Upper lobe of left lung (tissue), 6 donors: ENCODE measurements around the gene FCN3. TPM values are rescaled to one million over a fixed set of nuclear protein-coding genes. Genes with fewer than 3 reads are reported as not detected.
"Not testable (repeated sequence)": the region's sequence is repeated elsewhere in the genome, so short reads cannot be mapped to it uniquely, and the experiment has no call there.

Experiments used
- ATAC-seq, 2 donors: fragments of 200-7000 bp; cut with Tn5 transposase; one replicate each; pipeline ENCODE4 v1.9.1; 2022; ENCODE audit warnings: mild to moderate bottlenecking in 2 of 2, moderate library complexity in 2 of 2; ENCODE audit not compliant: low FRiP score in 2 of 2
- DNase-seq, 2 donors: peaks; one replicate each; pipeline ENCODE4 v3.0.0-alpha.2; 2019 to 2020
- H3K27ac ChIP-seq, 4 donors: fragments of 200-600 bp; sonication (generic); one replicate each; pipeline ENCODE4 v1.5.1; 2016 to 2019
- H3K27me3 ChIP-seq, 4 donors: fragments of 200-600 bp; sonication (generic); one replicate each; pipeline ENCODE4 v1.5.1; 2017 to 2019
- H3K36me3 ChIP-seq, 4 donors: fragments of 200-600 bp; sonication (generic); one replicate each; pipeline ENCODE4 v1.5.1; 2016 to 2019
- H3K4me1 ChIP-seq, 4 donors: fragments of 200-600 bp; sonication (generic); one replicate each; pipeline ENCODE4 v1.5.1; 2018 to 2019
- H3K4me3 ChIP-seq, 4 donors: fragments of 200-600 bp; sonication (generic); one replicate each; pipeline ENCODE4 v1.5.1; 2017 to 2019; ENCODE audit warnings: mild to moderate bottlenecking in 2 of 4, moderate library complexity in 1 of 4
- H3K9me3 ChIP-seq, 4 donors: fragments of 200-600 bp; sonication (generic); one replicate each; pipeline ENCODE4 v1.5.1; 2018 to 2019
- EP300 ChIP-seq, 4 donors: sonication (generic); formaldehyde crosslinking; IDR thresholded peaks; one replicate each; pipeline ENCODE4 v1.5.1; 2017; ENCODE audit warnings: antibody characterized with exemption in 4 of 4, control low read depth in 2 of 4
- POLR2A ChIP-seq, 4 donors: fragments of 450-650 bp; IDR thresholded peaks; one replicate each; pipeline ENCODE4 v1.5.1; 2016 to 2017; ENCODE audit warnings: antibody characterized with exemption in 4 of 4, mild to moderate bottlenecking in 2 of 4
- POLR2AphosphoS5 ChIP-seq, 2 donors: sonication (generic); formaldehyde crosslinking; IDR thresholded peaks; one replicate each; pipeline ENCODE4 v1.5.1; 2017; ENCODE audit warnings: antibody characterized with exemption in 2 of 2
- WGBS, 2 donors: methylation state at CpG; one replicate each; pipeline ENCODE4 v1.1.5; 2017 to 2018; 5-methylcytosine and 5-hydroxymethylcytosine counted together
- total RNA-seq, 6 donors: library from RNA; depleted of rRNA in 4 of 6; stranded (reverse); fragments of >200 nt in 4 of 6; gene quantifications; one replicate each; pipeline versions ENCODE4 v1.1.0 to v1.2.1, GENCODE V29; 2016 to 2021
- TF ChIP-seq, protein P1 (sequence below), 6 experiments: fragments of 450-650 bp in 4 of 6; fragments of 200-600 bp in 2 of 6; sonication (generic) in 2 of 6; IDR thresholded peaks; one replicate each; pipeline ENCODE4 v1.5.1; 2016 to 2019; ENCODE audit warnings: antibody characterized with exemption in 6 of 6
- donor health status: DM: no; HTN: no; CAD: no; lungs with moderate emphysema.
- donor health status: DM: no; HTN: yes; CAD: no; lungs with severe emphysema.

FCN3 gene
- total RNA-seq, 6 donors from 2014 or later: 145 to 1,319 (median 555) TPM

DNA sequence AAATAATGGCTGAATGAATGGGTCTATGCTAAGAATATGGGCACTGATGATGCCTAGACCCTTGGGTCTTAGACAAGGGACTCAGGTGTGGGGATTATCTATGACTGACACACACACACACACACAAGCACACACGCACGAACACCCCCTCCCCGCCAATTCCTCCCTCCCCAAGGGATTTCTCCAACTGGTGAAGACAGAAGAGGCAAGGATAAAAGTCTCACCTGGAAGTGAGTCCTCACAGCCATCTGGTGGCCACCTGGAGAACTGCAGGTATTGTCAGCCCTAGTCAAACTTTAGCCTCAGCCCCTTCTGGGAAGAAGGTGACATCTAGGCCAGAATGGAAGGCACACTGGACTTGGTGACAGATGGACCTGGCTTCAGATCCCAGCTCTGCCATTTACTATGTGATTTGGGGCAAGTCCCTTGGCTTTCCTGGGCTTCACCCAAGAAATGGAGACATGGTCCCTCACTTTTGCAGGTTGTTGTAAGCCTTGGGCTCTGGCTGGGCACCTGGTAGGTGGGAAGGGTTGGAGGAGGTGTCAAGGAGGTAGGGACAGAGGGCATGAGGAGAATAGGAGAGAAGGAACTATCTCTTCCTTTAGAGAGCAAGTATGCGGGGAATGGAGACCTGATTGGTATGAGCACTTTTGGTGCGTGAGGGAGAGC is 13.8 kb upstream of the FCN3 start:
- DNase-seq (peak in 1 of 2 donors; percentile 83), ATAC-seq (peak in 1 of 2 donors; percentile 41)
- H3K4me3 ChIP-seq: no peak overlapping the region
- no peak for TF ChIP-seq EP300 (IDR thresholded peaks at IDR 0.05)
- no peak for TF ChIP-seq POLR2A (IDR thresholded peaks at IDR 0.05)
- TF ChIP-seq, protein P1, sequence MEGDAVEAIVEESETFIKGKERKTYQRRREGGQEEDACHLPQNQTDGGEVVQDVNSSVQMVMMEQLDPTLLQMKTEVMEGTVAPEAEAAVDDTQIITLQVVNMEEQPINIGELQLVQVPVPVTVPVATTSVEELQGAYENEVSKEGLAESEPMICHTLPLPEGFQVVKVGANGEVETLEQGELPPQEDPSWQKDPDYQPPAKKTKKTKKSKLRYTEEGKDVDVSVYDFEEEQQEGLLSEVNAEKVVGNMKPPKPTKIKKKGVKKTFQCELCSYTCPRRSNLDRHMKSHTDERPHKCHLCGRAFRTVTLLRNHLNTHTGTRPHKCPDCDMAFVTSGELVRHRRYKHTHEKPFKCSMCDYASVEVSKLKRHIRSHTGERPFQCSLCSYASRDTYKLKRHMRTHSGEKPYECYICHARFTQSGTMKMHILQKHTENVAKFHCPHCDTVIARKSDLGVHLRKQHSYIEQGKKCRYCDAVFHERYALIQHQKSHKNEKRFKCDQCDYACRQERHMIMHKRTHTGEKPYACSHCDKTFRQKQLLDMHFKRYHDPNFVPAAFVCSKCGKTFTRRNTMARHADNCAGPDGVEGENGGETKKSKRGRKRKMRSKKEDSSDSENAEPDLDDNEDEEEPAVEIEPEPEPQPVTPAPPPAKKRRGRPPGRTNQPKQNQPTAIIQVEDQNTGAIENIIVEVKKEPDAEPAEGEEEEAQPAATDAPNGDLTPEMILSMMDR (IDR thresholded peaks at IDR 0.05): peak; percentile 81 to 92 (median 88)
- TF ChIP-seq POLR2AphosphoS5 (IDR thresholded peaks at IDR 0.05): no peak
- H3K27me3 ChIP-seq: no peaks in the 10 kb centered on the region
- 40 to 50% methylated on average over 5 of the region's 5 CpGs for WGBS, 2 donors
- H3K9me3 ChIP-seq: no peaks in the 10 kb centered on the region
- H3K36me3 ChIP-seq: no peaks in the 10 kb centered on the region
- peaks cover 22 to 31% (median 27%) of the 10 kb centered on the region in 4 donors for H3K4me1 ChIP-seq
- peak overlapping the region in 3 of 4 donors; percentile 46 to 88 (median 81) for H3K27ac ChIP-seq

DNA sequence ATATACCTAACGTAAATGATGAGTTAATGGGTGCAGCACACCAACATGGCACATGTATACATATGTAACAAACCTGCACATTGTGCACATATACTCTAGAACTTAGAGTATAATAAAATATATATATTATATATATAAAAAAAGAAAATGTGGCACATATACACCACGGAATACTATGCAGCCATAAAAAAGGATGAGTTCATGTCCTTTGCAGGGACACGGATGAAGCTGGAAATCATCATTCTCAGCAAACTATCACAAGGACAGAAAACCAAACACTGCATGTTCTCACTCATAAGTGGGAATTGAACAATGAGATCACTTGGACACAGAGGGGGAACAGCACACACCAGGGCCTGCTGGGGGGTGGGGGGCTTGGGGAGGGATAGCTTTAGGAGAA is 10.2 kb upstream of the FCN3 start:
- H3K4me3 ChIP-seq, H3K27me3 ChIP-seq, H3K36me3 ChIP-seq, H3K9me3 ChIP-seq, DNase-seq, ATAC-seq, H3K27ac ChIP-seq: not testable (repeated sequence)
- WGBS, 2 donors: 90 to 94% methylated on average over 3 of the region's 3 CpGs
- H3K4me1 ChIP-seq: peaks cover 10 to 28% (median 23%) of the 10 kb centered on the region in 4 donors

DNA sequence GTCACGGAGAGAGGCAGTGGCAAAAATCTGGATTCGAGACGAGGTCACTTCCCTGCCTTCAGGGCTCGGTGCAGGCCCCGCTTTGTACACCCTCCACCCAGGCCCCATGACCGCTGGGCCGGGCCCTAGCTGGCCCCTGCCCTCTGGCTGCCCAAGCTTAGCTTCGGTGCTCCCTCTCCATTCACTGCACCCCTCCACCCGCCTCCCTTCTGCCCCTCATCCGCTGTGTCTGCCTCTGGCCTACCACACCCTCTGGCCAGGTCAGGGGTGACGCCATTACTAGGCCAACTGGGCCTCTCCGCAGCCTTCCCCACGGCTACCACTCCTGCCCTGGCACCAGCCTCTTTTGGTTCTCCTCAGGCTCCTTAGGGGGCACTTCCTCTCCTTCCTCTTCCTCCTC is 9.0 kb upstream of the FCN3 start:
- TF ChIP-seq POLR2AphosphoS5 (IDR thresholded peaks at IDR 0.05) (no peak), EP300 (IDR thresholded peaks at IDR 0.05) (no peak), POLR2A (IDR thresholded peaks at IDR 0.05) (no peak)
- TF ChIP-seq, protein P1 (IDR thresholded peaks at IDR 0.05): no peak
- Histone ChIP-seq H3K27me3 (no peaks in the 10 kb centered on the region), H3K27ac (no peak overlapping the region), H3K9me3 (no peaks in the 10 kb centered on the region), H3K36me3 (no peaks in the 10 kb centered on the region), H3K4me1 (peaks cover 10 to 32% (median 25%) of the 10 kb centered on the region in 4 donors), H3K4me3 (no peak overlapping the region)
- DNase-seq (peak in 1 of 2 donors; percentile 43), ATAC-seq (no peak)
- WGBS, 2 donors: 89% methylated on average over 8 to 13 of the region's 13 CpGs

DNA sequence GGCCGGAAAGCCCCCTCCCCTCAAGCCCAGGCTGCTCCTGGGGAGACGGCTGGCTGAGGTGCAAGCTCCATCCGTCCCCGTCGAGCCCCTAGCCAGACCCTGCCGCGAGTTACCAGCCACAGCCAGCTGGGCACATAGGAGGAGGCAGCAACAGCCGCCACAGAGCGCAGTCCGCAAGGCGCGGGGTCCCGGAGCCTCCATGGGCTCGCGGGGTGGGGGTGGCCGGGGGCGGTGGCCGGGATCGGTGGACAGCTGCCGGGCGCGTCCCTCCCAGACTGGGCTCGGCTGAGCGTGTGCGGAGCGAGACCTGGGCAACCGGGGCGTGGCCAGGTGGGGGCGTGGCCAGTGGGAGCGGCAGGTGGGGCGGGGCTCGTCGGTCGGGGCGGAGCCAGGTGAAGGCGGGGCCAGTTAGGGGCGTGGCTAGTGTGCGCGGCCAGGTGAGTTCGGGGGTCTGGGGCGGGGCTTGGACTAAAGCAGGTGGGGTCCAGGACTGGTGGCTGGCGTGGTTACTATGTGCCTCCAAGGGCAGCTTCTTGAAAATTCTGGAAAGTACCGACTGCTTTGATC is 8.5 kb upstream of the FCN3 start, which contains the start of gene CD164L2:
CD164L2 (minus strand) TSS at position 295 of the 567 bp plus-strand sequence; CDS start at position 201, 94 bp downstream.
- H3K27me3 ChIP-seq: no peaks in the 10 kb centered on the region
- DNase-seq (peak; percentile 75 to 95), ATAC-seq (peak; percentile 44 to 78)
- no peaks in the 10 kb centered on the region for H3K9me3 ChIP-seq
- no peak for TF ChIP-seq EP300 (IDR thresholded peaks at IDR 0.05)
- TF ChIP-seq POLR2A (IDR thresholded peaks at IDR 0.05): no peak
- peak in 1 of 2 donors; percentile 17 for TF ChIP-seq POLR2AphosphoS5 (IDR thresholded peaks at IDR 0.05)
- TF ChIP-seq, protein P1 (IDR thresholded peaks at IDR 0.05): no peak
- no peak within 1 kb of the TSS for H3K27ac ChIP-seq
- peak within 1 kb of the TSS in 3 of 4 donors; percentile 35 to 41 (median 41) for H3K4me3 ChIP-seq
- H3K4me1 ChIP-seq: peaks cover 10 to 28% (median 21%) of the 10 kb centered on the region in 4 donors
- 24 to 26% methylated on average over 9 to 20 of the region's 43 CpGs for WGBS, 2 donors
- no peaks in the 10 kb centered on the region for H3K36me3 ChIP-seq

DNA sequence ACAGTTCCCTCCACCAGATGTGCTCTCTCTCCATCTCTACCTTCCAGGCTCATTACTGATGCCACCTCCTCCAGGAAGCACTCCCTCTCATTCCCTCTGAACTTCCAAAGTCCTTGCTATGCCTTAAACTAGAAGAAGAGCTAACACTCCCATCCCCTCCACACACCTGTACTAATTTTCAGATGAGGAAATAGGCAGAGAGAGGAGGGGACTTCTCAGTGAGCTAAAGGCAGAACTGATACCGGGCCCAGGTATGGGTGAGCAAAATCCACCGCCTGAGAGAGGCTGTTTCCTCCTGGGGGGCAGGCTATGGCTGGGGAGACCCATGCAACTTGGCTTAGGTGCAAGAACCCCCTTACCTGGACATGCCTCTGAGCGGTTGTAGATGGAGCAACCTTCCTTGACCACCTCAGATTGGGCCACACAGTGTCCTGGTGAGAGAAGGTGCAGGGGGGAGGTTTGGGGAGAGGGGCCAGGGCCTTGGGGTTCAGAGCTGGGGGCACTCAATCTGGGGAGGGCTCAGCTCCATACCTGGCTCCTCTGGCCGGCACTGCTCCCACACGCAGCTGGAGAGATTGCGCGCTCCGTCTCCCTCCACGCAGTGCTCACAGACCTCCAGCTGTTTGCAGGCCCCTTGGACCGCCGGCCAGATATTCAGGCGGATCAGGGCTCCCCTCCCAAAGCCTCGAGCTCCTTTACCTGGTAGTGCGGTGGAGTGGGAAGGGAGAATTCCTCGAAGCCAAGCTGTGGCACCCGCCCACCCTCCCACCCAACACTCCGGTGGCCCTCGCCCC is 7.5 kb upstream of the FCN3 start:
- Histone ChIP-seq H3K9me3 (no peaks in the 10 kb centered on the region), H3K27ac (no peak overlapping the region), H3K36me3 (no peaks in the 10 kb centered on the region), H3K4me1 (peaks cover 13 to 28% (median 21%) of the 10 kb centered on the region in 4 donors), H3K4me3 (peak overlapping the region in 2 of 4 donors; percentile 35 to 41), H3K27me3 (no peaks in the 10 kb centered on the region)
- 86 to 92% methylated on average over 10 to 17 of the region's 18 CpGs for WGBS, 2 donors
- DNase-seq: peak in 1 of 2 donors; percentile 42
- TF ChIP-seq POLR2A (IDR thresholded peaks at IDR 0.05) (no peak), POLR2AphosphoS5 (IDR thresholded peaks at IDR 0.05) (no peak), EP300 (IDR thresholded peaks at IDR 0.05) (no peak)
- TF ChIP-seq, protein P1 (IDR thresholded peaks at IDR 0.05): no peak
- ATAC-seq: no peak
